ENCODE data around the gene REXO5.
"Not testable (repeated sequence)": the region's sequence is repeated elsewhere in the genome, so short reads cannot be mapped to it uniquely, and the experiment has no call there.

DNA sequence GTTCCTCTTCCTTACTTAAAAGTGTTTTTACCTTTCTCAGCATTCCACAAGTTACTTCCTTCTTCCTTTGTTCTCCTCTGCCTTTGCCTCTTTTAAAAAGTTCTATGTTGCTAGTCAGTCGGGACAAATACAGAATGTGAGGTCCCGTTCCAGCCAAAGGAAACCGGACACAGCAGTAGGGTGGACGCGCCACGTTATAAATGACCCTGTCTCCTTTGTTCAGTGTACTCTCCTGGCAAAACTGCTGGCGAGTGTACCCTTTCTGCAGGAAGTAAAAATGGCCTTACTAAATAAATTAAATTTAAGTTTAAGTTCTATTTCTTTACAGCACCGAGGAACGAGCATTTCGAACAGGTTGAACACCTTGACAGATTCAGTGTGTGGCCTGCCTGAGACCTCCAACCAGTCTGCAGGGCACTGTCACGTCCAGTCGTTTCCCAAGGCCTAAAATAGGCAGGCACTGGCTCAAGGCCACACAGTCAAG, 601 bp upstream of the REXO5 start:
- not testable (repeated sequence) for TF ChIP-seq POLR2A (IDR thresholded peaks at IDR 0.05)
- TF ChIP-seq, protein P1, sequence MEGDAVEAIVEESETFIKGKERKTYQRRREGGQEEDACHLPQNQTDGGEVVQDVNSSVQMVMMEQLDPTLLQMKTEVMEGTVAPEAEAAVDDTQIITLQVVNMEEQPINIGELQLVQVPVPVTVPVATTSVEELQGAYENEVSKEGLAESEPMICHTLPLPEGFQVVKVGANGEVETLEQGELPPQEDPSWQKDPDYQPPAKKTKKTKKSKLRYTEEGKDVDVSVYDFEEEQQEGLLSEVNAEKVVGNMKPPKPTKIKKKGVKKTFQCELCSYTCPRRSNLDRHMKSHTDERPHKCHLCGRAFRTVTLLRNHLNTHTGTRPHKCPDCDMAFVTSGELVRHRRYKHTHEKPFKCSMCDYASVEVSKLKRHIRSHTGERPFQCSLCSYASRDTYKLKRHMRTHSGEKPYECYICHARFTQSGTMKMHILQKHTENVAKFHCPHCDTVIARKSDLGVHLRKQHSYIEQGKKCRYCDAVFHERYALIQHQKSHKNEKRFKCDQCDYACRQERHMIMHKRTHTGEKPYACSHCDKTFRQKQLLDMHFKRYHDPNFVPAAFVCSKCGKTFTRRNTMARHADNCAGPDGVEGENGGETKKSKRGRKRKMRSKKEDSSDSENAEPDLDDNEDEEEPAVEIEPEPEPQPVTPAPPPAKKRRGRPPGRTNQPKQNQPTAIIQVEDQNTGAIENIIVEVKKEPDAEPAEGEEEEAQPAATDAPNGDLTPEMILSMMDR (IDR thresholded peaks at IDR 0.05), result not testable (repeated sequence)
